SK-N-MC (cell line): ENCODE measurements around the gene SELENON.

Experiments
- EZH2 ChIP-seq: fragments of 200-600 bp; sonication (generic); IDR thresholded peaks from one replicate; pipeline ENCODE4 v1.6.1; 2017; ENCODE audit warnings: antibody characterized with exemption
- POLR2AphosphoS5 ChIP-seq: IDR thresholded peaks from 2 replicates; pipeline ENCODE4 v1.6.1; 2012; ENCODE audit warnings: mild to moderate bottlenecking, low read depth, low read length, borderline replicate concordance

DNA sequence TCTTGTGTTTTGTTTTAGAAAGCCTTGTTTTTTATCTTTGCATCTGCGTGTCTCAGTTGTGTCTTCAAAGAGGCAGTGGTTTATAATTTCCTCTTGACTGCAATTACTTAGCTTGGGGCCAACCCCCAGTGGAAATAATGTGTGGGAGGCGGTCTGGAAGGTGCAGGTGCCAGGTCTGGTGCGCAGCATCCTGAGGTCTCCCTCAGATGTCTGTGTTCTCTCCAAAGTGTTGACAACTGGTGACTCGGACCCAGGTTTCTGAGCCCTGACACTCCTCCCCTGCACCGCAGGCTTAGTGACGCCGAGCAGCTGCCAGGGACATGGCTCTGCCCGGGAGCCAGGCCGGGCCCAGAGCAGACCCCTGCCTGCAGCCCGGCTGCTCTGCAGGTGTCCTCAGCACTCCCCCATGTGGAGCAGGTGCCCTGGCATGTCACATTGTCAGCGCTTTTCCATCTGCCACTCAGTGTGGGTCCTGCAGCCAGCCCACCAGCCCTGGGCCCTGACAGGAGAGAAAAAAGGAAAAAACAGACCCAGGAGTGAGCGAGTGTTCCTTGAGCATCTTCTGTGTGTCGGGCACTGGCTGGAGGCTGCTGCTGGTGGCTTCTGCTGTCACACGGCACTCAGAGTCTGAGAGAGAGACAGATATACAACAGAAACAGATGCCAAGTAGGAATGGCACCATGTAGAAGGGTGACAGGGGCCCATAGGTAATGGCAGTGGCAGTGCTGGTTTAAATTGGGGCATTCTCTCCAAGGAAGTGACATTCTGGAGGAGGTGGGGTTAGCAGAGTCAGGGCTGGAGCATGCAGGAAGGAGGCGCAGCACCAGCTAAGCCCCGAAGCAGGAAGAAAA lies 24.8 kb upstream of the SELENON start:
- TF ChIP-seq EZH2, result no peak
- TF ChIP-seq POLR2AphosphoS5, result no peak
